WERI-Rb-1 (cell line): ENCODE data around the gene KLRK1.
"Not testable (repeated sequence)": the region's sequence is repeated elsewhere in the genome, so short reads cannot be mapped to it uniquely, and the experiment has no call there.

ENCODE experiments used
- DNase-seq: peaks from one replicate; pipeline ENCODE4 v3.0.0-alpha.2; 2020
- H3K27ac ChIP-seq: fragments of 250-450 bp; sonication (Bioruptor Pico); 2 replicates; pipeline ENCODE4 v1.5.1; 2020; ENCODE audit warnings: mild to moderate bottlenecking, moderate library complexity
- H3K27me3 ChIP-seq: fragments of 250-450 bp; sonication (Bioruptor Pico); 2 replicates; pipeline ENCODE4 v1.5.1; 2021; ENCODE audit warnings: mild to moderate bottlenecking, low read depth, moderate library complexity; ENCODE audit not compliant: insufficient read depth, severe bottlenecking
- H3K36me3 ChIP-seq: fragments of 250-450 bp; sonication (Bioruptor Pico); 2 replicates; pipeline ENCODE4 v1.5.1; 2020; ENCODE audit warnings: mild to moderate bottlenecking, moderate library complexity
- H3K4me3 ChIP-seq: 2 replicates; pipeline ENCODE4 v1.5.1; 2011; ENCODE audit warnings: low read depth, mild to moderate bottlenecking, control low read depth, low read length
- H3K9me3 ChIP-seq: fragments of 250-450 bp; sonication (Bioruptor Pico); 2 replicates; pipeline ENCODE4 v1.5.1; 2021; ENCODE audit warnings: mild to moderate bottlenecking, moderate library complexity; ENCODE audit not compliant: severe bottlenecking
- TF ChIP-seq, protein P1 (sequence below): IDR thresholded peaks from 2 replicates; pipeline ENCODE4 v1.5.1; 2011; ENCODE audit warnings: low read depth, mild to moderate bottlenecking, control low read depth, inconsistent platforms, low read length

The KLRK1 gene

DNA sequence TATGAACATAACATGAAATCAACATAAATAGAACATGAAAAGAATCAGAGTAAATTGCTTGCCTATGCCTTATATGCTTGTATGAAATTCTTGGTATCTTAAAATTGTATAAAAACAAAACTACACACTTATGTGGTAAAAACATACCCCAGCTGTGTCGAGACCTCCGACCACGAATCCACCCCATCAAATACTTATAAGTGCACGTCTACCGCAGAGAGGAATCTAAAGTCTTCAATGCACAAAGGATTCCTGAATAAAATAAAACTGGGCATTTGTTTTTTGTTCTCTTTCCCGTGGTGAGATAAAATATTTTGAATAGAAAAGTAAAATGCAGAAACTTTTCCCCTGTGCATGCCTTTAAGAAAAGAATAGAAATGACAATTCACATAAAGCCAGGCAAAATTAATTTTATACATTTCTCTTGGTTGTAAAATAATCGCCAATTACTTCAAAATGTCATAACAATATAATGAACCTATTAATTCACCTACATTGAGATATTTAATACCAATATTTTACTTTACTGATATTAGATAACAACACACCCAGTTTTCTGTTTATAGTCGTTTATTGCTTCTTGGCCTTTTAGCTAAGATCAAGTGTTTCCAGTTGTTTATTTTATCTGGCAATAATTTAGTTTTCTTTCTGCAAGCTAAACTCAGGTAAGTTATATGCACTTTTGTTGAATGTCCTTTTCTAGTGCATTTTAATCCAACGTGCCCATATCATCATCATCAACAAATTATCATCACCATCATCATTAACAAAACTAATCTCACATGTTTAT lies 1.0 kb downstream of the KLRK1 start:
- Histone ChIP-seq H3K4me3 (no peak overlapping the region), H3K27ac (no peak overlapping the region), H3K9me3 (no peaks in the 10 kb centered on the region), H3K36me3 (no peaks in the 10 kb centered on the region), H3K27me3 (no peaks in the 10 kb centered on the region)
- TF ChIP-seq, protein P1, sequence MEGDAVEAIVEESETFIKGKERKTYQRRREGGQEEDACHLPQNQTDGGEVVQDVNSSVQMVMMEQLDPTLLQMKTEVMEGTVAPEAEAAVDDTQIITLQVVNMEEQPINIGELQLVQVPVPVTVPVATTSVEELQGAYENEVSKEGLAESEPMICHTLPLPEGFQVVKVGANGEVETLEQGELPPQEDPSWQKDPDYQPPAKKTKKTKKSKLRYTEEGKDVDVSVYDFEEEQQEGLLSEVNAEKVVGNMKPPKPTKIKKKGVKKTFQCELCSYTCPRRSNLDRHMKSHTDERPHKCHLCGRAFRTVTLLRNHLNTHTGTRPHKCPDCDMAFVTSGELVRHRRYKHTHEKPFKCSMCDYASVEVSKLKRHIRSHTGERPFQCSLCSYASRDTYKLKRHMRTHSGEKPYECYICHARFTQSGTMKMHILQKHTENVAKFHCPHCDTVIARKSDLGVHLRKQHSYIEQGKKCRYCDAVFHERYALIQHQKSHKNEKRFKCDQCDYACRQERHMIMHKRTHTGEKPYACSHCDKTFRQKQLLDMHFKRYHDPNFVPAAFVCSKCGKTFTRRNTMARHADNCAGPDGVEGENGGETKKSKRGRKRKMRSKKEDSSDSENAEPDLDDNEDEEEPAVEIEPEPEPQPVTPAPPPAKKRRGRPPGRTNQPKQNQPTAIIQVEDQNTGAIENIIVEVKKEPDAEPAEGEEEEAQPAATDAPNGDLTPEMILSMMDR, result no peak
- no peak for DNase-seq

DNA sequence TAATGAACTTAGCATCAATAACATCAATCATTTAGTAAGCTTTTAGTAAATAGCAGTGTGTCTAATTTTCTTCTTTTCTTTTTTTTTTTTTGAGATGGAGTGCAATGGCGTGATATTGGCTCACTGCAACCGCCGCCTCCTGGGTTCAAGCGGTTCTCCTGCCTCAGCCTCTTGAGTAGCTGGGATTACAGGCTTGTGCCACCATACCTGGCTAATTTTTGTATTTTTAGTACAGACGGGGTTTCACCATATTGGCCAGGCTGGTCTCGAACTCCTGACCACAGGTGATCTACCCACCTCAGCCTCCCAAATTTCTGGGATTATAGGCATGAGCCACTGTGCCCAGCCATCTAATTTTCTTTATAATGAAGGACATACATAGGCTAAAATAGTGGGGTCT lies 2.3 kb downstream of the KLRK1 start:
- not testable (repeated sequence) for H3K36me3 ChIP-seq, H3K4me3 ChIP-seq, H3K27me3 ChIP-seq, H3K9me3 ChIP-seq, DNase-seq, H3K27ac ChIP-seq

DNA sequence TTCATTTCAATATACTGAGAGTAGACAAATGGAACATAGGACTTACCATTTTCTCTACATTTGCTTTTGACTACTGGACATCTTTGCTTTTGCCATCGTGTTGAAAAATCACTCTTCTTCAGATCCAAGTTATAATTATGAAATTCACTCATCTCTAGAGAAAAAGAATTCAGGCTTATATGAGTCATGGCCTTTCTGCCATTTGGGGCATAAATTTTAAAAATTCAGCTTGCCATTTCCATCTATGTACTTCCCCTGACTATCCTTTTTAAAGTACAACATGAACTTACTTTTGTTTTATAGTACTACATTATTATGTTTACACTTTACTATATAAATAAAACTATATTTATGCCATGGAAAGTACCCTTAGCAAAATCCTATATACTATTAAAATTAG lies 3.0 kb downstream of the KLRK1 start:
- TF ChIP-seq, protein P1, result no peak
- Histone ChIP-seq H3K36me3 (no peaks in the 10 kb centered on the region), H3K4me3 (no peak overlapping the region), H3K27ac (no peak overlapping the region), H3K9me3 (no peaks in the 10 kb centered on the region), H3K27me3 (no peaks in the 10 kb centered on the region)
- no peak for DNase-seq

DNA sequence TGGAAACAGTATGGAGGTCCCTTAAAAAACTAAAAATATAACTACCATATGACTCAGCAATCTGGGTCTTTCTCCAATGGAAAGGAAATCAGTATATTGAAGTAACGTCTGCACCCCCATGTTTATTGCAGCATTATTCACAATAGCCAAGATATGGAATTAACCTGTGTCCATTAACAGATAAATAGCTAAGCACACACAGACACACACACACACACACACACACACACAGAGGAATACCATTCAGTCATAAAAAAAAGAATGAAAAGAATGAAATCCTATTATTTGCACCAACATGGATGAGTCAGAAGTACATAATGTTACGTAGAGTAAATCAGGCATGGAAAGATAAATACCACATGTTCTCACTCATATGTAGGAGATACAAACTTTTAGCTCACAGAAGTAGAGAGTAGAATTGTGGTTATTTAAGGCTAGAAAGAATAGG lies 4.7 kb downstream of the KLRK1 start:
- TF ChIP-seq, protein P1, result no peak
- H3K9me3 ChIP-seq, result no peaks in the 10 kb centered on the region
- no peak for DNase-seq
- H3K27me3 ChIP-seq, result no peaks in the 10 kb centered on the region
- no peaks in the 10 kb centered on the region for H3K36me3 ChIP-seq
- H3K27ac ChIP-seq, result no peak overlapping the region
- H3K4me3 ChIP-seq, result no peak overlapping the region

DNA sequence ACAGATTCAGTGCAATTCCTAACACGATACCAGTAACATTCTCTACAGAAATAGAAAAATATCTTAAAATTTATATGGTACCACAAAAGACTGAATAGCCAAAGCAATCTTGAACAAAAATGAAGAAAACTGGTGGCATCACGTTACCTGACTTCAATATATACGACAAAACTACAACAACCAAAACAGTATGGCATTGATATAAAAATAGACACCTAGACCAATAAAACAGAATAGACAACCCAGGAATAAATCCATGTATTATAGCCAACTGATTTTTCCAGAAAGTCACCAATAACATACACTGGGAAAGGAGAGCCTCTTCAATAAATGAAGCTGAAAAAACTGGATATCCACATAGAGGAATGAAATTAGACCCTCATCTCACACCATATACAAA lies 5.7 kb downstream of the KLRK1 start:
- no peak for DNase-seq
- H3K36me3 ChIP-seq, result no peaks in the 10 kb centered on the region
- H3K27me3 ChIP-seq, result no peaks in the 10 kb centered on the region
- H3K27ac ChIP-seq, result no peak overlapping the region
- no peaks in the 10 kb centered on the region for H3K9me3 ChIP-seq
- TF ChIP-seq, protein P1, result no peak
- no peak overlapping the region for H3K4me3 ChIP-seq

DNA sequence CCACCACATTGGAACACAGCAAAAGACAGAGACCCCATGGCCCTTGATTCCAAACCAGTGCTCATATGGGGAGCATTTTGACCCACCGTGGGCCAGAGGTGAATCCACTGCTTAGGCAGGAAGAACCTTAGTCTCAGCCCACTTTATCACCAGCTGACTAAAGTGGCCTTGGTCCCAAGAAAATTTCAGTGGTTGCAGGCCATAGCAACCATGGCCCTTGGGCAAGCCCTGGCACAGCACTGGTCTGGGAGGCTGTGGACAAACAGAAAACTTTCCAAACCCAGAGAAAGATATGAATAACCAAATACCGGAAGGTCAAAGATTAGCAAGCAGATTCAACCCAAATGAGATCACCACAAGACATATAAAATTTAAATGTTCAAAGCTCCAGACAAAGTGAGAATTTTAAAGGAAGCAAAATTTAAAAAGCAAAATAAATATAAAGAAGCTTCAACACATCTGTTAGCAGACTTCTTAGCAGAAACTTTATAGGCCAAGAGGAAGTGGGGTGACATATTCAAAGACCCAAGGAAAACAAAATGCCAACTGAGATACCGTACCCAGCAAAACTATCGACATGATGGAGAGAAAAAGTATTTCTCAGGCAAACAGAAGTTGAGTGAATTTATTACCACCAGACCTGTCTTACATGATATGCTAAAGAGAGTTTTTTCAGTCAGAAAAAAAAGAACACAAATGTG lies 7.8 kb downstream of the KLRK1 start:
- TF ChIP-seq, protein P1, result no peak
- no peaks in the 10 kb centered on the region for H3K9me3 ChIP-seq
- no peak overlapping the region for H3K27ac ChIP-seq
- no peaks in the 10 kb centered on the region for H3K27me3 ChIP-seq
- no peak overlapping the region for H3K4me3 ChIP-seq
- DNase-seq, result no peak
- H3K36me3 ChIP-seq, result no peaks in the 10 kb centered on the region

DNA sequence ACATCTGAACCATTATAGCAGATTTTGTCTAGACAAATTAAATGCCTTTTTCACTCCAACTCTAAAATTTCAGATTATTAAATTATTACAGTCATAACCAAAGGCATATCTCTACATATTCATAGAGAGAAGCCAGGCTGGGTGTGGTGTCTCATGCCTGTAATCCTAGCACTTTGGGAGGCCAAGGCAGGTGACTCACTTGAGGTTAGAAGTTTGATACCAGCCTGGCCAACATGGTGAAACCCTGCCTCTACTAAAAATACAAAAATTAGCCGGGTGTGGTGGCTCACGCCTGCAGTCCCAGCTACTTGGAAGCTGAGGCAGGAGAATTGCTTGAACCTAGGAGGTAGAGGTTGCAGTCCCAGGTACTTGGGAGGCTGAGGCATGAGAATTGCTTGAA lies 11.1 kb downstream of the KLRK1 start:
- H3K9me3 ChIP-seq, H3K27ac ChIP-seq, DNase-seq, H3K4me3 ChIP-seq, H3K36me3 ChIP-seq, H3K27me3 ChIP-seq: not testable (repeated sequence)
